Stimulated activated CD4-positive, alpha-beta T cell treated with anti-CD3 and anti-CD28 coated beads, Interleukin-4, amount 100 ng/mL, for 1 hour (primary cell): ENCODE measurements around the gene ACTN3.
"Not testable (repeated sequence)": the region's sequence is repeated elsewhere in the genome, so short reads cannot be mapped to it uniquely, and the experiment has no call there.

Experiments
- DNase-seq: peaks from one replicate; pipeline ENCODE4 v3.0.0-alpha.2; 2020

ACTN3 gene

DNA sequence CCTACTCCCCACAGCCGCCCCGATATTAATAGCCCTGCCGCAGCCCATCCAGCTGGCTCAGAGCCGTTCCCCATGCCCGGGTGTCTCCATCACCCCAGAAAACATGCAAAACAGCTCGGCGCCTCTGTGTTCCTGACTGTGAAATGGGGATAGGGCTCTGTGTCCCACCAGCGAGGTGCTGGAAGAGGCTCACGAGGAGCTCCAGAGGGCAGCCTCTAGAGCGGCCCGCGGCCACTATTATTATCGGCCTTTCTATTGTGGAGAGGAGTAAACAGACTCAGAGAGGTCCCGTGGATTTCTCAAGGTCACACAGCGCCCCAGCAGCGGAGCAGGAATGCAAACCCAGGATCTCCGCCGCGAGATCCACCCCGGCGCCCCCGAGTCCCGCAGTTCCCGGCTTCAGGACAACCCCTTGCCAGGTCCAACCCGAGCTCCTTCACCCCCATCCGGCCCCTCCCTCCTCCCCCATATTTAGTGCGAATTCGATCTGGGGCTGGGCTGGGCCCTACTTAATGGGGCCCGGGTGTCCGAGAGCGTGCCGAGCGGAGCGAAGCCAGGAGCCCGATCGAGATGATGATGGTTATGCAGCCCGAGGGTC is at the start of gene ACTN3:
TSS of gene ACTN3 (plus strand) at position 536 of the 598 bp plus-strand sequence. CDS start at position 571, 35 bp downstream.
- peak; percentile 15 for DNase-seq

DNA sequence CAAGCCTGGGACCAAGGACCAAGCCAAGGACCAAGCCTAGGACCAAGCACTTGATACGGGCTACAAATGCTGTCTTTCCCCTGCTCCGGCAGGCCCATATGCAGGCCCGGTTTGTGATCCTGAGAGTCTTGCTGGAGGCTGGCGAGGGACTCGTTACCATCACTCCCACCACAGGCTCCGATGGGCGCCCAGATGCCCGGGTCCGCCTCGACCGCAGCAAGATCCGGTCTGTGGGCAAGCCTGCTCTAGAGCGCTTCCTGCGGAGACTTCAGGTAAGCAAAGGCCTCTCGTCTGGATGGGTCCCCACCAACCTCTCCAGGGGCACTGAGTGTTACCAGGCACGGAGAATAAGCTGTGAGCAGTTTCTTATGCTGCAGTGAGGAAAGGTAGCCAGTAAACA is 49.5 kb upstream of the ACTN3 start:
- DNase-seq = no peak

DNA sequence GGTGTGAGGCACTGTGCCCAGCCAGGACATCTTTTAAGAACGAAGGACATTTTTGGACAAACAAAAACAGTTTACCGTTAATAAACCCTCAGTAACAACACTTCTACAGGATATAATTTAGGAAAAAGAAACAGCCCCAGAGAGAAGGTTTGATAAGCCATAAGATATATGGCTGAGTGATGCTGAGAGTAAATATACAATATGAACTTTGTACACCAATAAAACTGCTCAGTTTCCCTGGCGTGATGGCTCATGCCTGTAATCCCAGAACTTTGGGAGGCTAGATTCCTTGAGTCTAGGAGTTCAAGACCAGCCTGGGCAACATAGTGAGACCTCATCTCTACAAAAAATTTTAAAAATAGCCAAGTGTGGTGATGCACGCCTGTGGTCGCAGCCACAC is 48.2 kb upstream of the ACTN3 start:
- DNase-seq = no peak

DNA sequence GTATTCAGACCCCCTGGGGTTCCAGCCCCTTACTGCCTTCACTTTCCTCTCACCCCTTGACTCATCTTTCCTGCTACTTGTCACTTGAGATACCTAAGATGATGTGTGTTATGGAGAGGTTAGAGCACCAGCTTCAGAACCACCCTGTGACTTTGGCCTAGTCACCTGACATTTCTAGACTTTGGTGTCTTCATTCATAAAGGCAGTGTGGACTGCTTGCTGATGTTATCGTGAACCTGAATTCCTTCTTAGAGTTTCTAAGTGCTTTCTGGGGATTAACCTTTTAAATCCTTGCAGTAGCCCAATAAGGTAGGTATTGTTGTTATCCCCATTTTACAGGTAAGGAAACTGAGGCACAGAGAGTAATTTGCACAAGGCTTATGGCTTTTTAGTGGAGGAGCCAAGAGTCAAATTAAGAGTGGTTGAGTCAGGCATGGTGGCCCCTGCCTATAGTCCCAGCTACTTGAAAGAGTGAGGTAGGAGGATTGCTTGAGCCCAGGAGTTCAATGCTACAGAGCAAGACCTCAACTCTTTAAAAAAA is 41.4 kb upstream of the ACTN3 start:
- DNase-seq = no peak

DNA sequence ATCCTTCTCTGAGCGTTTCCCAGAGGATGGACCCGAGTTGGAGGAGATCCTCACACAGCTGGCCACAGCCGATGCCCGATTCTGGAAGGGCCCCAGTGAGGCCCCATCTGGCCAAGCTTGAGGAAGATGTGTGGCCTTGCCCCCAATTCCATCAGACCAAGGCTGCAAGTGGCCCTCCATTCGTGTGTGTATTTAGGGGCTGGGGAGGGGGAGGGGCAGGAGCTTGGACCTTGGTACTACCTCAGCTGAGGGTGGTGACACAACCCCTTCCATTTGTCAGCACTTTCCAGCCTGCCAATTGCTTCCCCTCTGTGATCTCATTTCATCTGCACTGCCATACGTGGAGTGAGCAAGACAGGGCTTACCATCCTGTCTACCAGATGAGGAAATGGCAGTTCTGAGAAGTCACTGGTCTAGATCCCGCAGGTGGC is 37.6 kb upstream of the ACTN3 start:
- DNase-seq = no peak

DNA sequence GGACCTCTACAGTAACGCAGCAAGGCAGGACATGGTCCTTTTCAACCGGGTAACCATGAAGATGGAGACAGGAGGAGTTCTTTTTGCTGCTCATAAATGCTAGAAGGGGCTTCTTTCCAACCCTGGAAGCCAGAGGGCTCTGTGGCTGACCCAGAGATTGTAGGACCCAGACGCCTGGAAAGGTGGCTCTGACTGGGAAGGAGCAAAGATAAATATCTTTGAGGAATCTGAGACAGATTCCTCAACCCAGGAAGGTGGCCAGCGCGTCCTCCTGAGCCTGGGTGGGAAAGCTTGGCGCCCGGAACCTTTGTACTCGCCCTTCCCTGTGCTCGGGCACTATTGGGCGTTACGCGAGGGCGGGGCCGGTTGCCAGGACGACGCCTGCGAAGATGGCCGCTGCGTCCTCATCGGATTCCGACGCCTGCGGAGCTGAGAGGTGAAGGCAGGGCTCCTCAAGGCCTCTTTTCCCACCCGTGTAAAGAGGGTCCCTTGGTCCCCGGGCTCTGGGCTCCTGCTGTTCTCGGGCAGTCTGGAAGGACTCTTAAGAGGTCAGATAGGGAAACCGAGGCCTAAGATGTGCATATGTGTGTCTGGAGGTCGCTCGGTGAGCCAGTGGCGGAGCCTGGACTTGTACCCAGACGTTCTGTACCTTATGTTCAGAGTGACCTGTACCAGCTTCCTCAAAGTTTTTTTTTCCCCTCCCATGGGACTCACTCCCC is 36.3 kb upstream of the ACTN3 start, which contains the start of gene BBS1:
TSS of gene BBS1 (plus strand) at position 365 of the 719 bp plus-strand sequence. CDS start at position 390, 25 bp downstream.
- DNase-seq = peak; percentile 85

DNA sequence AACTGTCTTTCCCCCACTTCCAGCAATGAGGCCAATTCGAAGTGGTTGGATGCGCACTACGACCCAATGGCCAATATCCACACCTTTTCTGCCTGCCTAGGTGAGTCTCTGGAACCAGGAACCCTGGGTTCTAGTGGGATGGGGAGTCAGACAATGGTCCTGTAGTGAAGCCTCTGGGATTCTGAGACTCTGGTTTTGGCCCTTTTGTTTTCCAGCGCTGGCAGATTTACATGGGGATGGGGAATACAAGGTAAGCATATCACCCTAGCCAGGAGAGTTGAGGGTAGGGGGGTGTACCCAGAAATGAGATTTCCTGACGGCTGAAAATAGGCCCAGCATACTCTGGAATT is 35.7 kb upstream of the ACTN3 start:
- DNase-seq = no peak

DNA sequence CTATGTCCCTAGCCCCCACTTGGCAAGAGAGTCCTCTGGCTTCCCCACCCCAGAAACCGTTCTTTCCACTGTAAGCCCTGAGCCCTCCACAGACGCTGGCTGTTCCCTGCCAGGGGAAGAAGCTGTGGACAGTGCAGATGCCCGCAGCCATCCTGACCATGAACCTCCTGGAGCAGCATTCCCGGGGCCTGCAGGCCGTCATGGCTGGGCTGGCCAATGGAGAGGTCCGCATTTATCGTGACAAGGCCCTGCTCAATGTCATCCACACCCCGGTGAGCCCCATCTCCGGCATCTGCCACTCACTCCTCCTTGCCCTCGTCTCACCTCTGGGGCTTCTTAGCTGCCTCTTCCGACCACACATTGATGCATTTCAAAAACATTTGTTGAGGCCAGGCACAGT is 23.1 kb upstream of the ACTN3 start:
- no peak for DNase-seq

DNA sequence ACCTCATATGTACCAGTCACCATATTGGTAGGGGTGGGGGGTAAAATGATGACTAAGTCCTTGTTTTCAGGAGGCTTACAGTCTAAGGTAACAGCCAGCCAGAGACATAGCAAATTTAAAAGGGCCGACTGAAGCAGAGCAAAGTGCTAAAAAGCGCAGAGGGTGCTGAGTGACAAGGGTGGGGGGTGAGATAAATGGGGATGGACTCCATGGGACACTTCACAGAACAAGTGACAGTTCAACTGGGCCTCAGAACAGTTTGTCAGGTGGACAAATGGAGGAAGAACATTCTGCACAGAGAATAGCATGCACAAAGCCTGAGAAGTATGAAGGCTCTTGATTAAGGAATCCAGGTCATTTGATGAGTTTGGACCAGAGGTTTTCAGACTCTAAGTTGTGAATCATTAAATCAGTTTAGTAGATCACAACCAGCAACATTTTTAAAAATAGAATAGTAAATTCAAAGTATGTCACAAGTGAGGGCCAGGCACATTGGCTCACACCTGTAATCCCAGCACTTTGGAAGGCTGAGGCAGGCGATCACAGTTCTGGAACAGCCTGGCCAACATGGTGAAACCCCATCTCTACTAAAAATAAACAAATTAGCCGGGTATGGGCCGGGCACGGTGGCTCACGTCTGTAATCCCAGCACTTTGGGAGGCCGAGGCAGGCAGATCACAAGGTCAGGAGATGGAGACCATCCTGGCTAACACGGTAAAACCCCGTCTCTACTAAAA is 22.2 kb upstream of the ACTN3 start:
- no peak for DNase-seq

DNA sequence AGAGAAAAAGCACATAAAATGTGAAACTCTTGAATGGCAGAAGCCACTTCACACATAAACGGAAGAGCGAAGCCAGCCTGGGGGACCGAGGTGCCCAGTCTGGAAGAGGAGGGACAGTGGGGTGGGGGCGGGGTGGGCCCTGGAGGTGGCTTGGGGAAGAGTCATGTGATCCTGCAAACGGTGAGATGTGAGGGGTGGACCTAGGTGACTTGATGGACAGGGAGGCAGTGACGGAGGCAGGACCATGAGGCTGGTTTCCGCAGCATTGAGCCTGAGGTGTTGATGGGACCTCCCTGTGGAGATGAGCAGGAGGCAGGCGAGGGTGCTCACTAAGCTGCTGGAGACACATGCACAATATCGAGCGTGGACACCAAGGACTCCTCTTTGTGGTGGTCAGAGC is 17.6 kb upstream of the ACTN3 start:
- DNase-seq = no peak

DNA sequence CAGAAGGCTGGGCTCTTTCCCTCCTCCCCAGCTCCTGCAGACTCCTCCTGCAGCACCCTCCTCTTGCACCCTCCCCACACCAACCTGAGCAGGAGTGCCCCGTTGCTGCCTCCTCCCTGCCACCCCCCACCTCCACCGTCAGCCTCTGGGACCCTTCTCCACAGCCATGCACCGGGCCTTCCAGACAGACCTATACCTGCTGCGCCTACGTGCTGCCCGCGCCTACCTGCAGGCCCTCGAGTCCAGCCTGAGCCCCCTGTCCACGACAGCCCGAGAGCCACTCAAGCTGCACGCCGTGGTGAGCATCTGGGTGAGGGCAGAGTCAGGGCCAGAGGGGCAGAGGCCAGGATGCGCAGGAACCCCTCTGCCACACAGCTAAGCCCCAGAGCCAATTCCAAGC is 17.0 kb upstream of the ACTN3 start:
- DNase-seq = no peak

DNA sequence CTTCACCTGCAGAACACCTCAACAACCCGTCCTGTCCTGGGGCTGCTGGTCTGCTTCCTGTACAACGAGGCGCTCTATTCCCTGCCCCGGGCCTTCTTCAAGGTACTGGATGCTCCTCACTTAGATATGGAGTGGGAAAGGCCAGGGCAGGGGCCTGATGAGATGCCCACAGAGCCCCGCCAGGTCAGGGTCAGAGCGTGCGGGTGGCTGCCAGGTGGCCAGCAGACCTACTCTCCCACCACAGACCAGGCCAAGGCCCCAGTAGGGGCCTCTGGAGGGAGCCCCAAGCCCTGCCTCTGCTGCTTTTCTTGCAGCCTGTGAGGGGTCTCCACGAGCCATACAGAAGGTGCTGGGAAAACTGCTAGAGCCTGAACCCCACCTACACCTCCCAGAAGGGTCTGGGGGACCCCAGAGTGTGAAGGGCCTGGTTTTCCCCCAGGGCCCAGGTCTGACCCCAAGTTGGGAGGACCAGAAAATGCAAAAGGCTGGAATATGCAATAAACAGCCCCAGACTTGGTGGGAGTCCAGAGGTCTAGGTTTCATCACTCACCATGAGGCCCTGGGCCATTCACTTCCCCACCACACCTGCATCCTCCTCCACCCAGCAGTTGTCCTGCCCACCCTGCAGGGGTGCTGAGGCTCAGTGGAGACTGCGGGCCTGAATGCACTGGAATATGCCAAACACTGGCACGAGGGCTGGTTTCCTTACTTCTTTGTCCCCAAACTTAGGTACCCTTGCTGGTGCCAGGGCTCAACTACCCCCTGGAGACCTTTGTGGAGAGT is 15.6 kb upstream of the ACTN3 start:
- no peak for DNase-seq

DNA sequence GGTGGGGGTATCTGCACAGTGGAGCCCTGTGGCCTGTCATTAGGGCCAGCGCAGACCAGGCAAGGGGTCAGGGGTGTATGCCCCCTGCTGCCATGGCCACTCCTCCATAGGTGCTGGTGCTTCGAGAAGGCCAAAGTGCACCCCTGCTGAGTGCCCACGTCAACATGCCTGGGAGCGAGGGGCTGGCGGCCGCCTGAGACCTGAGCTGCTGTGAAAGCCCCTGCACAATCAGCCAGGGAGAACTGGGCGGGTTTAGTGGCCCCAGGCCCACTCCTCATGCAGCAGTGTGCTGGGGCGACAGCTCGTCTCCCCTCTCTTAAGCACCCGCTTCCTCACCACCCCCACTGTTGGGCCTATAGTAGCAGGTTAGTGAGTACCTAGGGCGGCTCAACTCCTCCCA is 14.9 kb upstream of the ACTN3 start:
- no peak for DNase-seq

DNA sequence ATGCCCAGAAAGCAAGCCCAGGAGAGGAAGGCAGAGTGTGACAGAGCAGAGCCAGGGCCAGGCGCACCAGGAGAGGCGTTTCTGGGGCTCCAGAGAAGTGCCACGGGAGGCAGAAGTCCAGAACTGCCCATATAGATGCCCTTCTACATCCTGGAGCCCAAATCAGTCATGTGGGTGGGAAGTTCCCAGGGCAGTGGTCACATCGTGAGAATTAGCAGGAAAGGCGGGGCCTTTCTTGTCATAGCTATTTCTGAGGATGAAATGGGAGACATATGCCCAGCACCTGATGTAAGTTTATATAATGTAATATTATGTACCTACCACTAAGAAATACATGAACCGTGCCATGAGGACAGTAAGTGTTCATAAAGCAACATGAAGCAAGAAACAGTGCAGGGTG is 13.9 kb upstream of the ACTN3 start:
- DNase-seq = no peak

DNA sequence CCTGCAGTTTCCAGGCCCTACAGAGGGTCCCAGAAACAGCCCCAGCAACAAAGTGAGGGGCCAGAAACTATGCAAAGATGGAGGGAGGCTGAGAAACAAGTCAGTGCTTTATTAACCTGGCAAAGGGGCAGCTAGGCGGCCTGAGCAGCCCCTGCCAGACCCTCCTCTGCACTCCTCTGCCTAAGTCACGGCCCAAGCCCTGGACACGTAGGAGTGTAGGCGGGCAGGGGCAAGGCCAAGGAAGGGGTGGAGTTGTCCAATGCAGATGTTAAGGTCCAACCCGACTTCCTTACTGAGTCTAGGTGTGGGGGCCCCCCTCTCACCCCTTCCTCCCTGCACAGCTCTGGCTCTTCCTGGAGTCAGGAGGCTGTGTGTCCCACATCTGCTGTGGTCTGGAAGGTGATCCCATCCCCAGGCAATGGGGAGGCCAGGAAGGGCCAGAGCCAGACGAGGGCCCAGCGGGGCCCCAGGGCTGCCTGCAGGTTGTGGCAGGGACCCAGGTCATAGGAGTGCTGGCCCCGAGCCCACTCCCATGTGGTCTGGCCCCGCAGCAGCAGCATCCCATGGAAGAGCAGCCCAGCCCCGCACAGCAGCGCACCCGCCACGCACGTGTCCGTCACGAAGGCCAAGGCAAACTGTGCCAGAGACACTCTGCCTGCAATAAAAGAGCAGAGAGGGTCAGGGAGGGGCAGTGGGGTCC is 7.4 kb upstream of the ACTN3 start:
- no peak for DNase-seq

DNA sequence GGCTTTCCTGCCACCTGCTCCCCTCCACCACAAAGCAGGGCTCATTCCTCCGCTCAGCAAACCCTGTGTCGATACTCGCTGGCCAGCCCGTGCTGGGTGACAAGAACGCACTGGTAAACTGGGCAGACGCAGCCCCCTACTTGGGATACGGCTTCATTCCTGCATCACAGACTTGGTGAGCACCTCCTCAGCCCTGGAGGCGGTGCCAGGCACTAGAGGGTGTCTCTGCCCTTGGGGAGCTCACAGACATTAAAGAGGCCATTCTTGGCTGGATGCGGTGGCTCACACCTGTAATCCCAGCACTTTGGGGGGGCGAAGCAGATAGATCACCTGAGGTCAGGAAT is 6.9 kb upstream of the ACTN3 start:
- no peak for DNase-seq

DNA sequence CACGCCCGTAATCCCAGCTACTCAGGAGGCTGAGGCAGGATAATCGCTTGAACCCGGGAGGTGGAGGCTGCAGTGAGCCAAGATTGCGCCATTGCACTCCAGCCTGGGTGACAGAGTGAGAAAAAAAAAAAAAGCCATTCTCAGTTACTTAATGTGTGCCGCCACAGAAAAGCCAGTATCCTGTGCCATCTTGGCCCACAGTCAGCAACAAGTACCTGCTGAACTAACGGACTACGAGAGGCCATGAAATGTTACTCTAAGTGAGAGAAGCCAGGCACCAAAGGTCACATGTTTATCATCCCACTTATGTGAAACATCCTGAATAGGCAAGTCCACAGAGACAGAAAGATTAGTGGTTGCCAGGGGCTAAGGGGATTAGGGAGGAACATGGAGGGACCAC is 6.1 kb upstream of the ACTN3 start:
- not testable (repeated sequence) for DNase-seq

DNA sequence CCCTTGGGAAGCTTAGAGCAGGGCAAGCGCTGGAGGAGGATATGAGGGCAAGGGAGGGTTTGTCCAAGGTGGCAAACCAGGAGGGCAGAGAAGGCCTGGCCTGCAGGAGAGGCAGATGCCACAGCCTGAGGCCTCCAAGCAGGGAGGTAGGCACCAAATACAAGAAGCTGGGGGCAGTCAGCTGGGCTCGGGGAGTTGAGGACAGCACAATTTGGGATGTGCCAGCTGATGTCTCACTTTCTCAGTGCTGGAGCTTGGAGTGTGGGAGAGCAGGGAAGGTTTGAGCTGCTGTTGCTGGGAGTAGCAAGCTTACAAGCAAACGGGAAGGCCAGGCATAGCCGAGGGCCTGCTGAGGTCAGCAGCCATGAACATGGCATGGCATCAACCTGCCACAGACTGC is 4.8 kb upstream of the ACTN3 start:
- no peak for DNase-seq

DNA sequence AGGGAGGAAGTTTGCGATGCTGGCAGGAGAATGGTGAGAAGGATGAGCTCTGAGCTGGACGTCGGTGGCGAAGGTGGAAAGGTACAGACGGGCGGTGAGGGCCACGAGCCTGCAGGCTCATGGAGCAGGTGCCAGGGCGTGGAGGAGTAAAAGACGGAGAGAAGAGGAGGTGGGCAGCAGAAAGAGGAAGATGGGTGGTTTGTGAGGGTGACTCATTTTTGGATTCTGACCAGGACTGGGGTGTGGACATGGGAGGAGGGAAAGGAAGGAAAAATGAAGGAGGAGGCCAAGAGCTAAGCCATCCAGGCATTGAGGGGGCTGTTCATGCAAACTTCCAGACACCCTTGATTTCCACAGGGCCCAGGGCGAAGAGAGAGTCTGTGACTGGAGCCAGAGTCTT is 4.3 kb upstream of the ACTN3 start:
- no peak for DNase-seq

DNA sequence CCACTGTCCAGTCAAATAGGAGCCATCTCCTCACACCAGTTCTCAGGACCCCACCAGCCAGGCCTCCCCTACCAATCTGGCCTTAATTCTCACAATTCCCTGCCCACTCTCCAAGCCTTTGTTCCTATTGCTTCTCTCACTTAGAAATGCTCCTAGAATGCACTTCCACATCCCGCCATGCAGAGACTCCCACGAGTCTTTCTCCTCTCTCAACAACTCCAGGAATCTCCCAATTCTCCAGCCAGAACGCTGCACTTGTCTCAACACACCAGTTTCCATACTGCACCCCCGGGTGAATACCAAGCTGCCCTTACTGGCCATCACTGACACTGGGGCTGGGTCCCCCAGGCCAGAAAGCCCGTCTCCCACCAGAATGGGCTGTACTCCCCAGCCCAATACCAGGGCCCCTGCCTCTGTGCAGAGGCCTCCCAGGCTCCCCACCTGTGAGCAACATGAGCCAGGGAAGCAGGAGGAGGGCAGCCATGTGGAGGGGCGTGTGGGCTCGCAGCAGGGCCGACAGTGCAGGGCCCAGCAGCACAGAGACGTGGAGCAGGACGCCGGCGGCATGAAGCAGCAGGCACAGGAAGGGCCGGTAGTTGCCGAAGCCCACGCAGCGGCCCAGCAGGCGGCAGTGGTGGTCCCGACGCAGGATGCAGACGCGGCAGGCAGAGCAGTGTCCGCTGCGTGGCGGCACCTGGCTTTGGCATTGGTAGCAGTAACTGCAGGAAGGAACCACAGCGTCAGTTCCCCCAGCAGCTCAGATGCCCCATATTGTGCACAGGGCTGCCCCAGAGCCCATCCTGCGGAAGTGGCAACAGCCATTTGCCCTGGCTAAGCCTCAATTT is 3.2 kb upstream of the ACTN3 start:
- peak; percentile 45 for DNase-seq

DNA sequence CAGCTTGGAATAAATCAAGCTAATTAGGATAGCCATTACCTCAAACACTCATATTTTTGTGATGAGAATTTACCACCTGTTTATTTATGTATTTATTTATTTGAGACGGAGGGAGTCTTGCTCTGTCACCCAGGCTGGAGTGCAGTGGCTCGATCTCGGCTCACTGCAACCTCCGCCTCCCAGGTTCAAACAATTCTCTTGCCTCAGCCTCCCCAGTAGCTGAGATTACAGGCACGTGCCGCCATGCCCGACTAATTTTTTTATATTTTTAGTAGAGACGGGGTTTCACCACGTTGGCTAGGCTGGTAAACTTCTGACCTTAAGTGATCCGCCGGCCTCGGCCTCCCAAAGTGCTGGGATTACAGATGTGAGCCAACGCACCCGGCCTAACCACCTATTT is 1.8 kb upstream of the ACTN3 start:
- not testable (repeated sequence) for DNase-seq
